NCI-H82 treated with DMSO at 0.1 percent for 48 hours (cell line): Measurements from ENCODE around the gene GLIS1.

ENCODE experiments used
- DNase-seq: peaks from one replicate; lab custom pipeline; 2025; ENCODE audit not compliant: unreplicated experiment; lab: John Stamatoyannopoulos, UW

Gene GLIS1

DNA sequence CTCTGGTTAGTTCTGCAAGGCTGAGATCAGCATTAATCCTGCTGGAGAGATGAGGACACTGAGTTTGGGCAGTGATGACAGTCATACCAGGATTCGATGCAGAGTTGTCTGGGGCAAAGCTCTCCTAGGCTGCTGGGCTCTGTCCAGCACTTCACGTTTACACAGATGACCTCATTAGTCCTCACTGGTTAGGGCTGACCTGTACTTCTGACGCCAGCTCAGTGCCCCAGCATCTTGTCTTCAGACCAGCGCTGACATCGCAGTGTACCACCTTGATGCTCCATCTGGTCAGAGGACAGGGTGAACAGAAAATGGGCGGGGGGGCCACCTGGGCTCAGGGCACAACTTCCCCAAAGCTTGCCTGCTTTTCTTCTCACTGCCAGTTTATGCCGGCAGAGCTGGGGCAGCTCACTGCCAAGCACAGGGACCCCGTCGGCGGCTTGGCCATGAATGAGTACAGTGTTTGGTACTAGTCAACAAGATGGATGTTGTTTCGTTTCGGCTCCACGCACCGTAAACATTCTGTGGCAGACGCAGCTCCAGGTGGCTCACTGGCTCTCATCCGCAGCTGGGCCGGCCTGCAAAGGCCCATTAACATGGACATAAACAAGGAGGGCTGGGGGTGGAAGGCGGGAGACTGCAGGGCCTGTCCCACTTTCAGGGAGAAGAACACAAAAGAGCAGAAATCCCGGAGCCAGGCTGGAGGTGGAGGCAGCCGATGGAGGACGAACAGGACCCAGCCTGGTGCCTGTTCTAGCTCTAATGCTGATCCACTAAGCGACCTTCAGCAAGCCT lies 118.7 kb downstream of the GLIS1 start:
- no peak for DNase-seq

- no peak for DNase-seq
These were observed 119.5 kb downstream of the GLIS1 start for GRCh38 chr1:53619367-53620060.

DNA sequence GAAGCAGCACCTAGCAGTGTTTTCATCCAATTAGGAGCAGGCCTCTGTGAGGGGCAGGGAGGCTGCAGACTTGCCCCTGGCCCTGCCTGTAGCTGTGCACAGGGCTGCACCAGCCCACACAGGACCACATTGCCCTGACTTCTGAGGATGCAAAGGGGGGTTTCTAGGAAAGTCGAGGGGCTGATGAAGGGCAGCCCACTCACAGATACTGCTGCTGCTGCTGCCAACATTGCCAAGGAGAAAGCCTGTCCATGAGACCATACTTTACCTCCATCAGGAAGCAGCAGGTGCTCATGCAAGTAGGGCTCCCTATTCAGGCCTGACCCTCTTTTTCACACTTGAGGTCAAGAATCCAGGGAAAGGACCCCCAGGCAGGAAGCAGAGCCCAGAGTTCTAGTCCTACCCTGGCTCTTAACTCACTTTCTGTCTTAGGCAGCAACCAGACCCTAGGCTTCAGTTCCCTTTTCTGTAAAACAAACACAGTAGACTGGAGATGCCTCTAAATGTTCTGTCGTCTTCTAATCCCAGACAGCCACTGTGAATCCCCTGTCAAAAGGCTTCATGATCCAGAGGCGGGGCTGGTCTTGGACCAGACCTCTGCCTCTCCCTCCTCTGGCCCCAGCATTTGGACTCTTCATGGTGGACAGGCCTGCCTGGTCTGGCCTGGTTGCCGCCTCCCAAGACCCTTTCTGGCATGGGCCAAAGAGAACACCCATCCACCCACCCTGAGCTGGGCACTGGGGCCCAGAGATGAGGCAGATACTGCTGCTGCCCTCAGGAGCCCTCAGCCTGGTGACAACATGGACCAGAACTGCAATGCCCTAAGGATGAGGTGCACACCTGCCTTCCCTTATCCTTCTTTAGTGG lies 120.2 kb downstream of the GLIS1 start:
- no peak for DNase-seq

DNA sequence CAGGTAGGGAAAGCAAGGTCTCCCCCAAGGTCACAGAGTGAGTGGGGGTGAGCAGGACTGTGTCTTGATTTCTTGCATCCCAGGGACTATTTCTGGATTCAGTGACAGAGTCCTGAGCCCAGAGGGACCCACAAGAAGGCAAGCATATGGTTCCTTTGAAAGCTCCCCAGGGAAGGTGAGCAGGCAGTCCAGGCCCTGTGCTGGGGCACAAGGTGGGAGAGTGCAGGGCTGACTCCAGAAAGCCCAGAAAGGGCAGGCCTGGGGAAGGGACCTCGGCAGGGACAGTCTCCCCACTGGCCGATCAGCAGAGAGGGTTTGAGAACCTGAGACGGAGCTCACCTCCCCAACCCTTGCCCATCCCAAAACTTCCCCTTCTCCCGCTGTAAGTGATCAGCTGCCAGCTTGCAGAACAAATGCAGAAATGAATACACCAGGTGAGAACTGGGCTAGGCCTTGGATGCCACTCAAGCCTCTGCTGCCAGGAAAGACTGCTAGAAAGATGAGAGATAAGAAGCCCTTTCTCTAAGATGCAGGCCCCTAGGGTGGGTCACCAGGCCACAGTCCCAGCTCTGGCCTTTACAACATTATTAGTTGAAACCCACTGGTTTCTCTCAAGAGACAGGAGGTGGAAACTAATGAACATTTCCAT lies 121.0 kb downstream of the GLIS1 start:
- DNase-seq, result no peak

GRCh38 chr1:53617382-53617781 lies 121.6 kb downstream of the GLIS1 start:
- no peak for DNase-seq

- no peak for DNase-seq
These were observed 122.0 kb downstream of the GLIS1 start for GRCh38 chr1:53616927-53617326.

DNA sequence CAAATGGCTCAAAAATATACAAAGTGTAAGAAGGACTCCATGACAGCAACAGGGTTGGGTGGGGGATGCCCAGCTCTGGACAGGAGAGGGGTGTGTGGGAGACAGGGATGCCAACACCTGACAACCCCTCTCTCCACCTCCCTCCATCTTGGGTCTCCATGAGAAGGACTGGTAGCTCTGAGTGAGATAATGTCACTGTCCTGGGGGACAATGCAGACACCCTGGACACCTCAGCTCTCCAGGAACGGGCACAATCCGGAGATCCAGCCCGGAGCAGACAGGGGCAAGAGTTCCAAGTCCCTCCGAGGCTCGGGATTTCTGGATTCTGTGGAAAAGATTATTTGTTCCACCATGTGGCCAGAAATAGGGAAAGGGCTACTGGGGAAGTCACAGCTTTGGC lies 122.5 kb downstream of the GLIS1 start:
- no peak for DNase-seq

DNA sequence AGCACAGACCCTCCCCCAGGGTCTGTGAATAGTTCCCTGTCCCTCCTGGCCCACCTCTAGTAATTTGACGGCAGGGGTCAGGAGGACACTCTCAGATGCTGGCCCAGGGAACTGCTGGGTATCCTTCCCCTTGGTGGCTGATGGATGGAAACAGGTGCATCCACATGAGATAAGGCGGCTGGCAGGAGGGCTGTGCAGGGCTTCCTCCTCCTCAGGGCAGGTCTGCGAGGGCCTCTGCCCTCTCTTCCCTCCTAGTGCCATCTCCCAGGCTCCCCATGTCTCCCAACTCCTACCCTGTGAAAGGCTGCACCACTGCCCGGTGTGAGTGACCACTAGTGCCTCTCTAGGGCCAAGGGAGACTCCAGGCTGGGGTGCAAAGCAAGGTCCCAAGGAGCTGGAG lies 123.9 kb downstream of the GLIS1 start:
- no peak for DNase-seq

DNA sequence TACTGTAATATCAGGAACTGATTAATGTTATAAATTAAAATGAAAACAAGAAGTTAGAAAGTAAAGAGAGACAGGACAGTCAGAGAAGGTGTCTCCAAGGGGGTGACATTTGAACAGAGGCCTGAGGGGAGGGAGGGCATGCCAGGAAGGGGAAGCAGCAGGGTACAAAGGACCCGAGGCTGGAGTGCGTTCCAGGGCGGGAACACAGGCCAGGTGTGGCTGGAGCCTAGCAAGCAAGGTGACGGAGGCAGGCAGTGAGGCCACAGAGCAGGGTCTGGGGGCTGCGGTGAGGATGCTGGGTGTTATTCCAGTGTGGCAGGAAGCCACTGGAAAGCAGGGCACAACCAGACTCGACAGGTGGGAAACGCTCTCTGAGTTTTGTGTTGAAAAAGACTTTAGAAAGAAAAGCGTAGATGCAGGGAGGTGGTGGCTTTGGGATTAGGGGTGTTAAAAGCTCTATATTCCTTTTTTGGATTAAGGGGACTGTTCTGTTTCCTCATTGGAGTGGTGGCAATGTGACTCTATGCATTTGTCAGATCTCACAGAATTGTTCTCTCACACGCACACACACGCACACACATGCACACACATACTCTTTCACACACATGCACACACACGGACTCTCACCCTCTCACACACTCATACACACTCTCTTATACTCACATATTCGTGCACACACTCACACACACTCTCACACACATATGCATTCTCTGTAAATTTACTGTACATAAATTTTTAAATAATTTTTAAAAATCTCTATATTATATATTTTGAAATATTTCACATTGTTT lies 124.5 kb downstream of the GLIS1 start:
- no peak for DNase-seq

GRCh38 chr1:53608676-53609075 lies 130.3 kb downstream of the GLIS1 start:
- DNase-seq, result no peak

GRCh38 chr1:53608071-53608470 lies 130.9 kb downstream of the GLIS1 start:
- DNase-seq, result no peak

GRCh38 chr1:53606651-53607051 lies 132.3 kb downstream of the GLIS1 start:
- DNase-seq, result no peak

GRCh38 chr1:53606197-53606596 lies 132.8 kb downstream of the GLIS1 start:
- no peak for DNase-seq

- DNase-seq, result no peak
These were observed 133.8 kb downstream of the GLIS1 start for GRCh38 chr1:53605181-53605580.

DNA sequence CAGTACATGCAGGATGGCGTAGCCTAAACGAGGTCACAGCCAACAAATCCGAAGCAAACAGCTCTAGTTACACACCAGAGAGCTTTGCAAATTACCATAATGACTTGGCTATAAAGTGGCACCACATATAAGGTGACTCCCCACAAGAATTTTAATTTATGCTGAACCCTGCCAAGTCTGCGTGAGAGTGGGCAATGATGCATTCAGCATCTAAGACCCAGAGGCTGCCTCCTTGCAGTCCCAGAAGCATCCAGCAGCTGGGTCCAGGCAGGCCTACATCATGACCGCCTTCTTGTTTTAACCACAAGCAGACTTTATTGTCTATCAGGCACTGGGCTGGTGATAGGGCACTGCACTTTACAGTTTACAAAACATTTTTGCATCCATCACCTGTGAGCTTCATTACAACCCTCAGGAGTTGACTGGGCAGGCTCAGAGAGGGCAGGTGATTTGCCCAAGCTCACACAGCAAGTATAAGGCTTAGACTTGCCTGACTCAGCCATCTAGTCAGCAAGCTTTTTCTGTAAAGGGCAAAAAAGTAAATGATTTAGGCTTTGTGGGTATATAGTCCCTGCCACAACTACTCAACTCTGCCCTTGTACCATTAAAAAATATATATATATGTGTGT lies 134.6 kb downstream of the GLIS1 start:
- DNase-seq, result no peak

GRCh38 chr1:53603431-53603830 lies 135.5 kb downstream of the GLIS1 start:
- DNase-seq, result no peak

- DNase-seq, result no peak
These were observed 136.8 kb downstream of the GLIS1 start for GRCh38 chr1:53601867-53602775.

DNA sequence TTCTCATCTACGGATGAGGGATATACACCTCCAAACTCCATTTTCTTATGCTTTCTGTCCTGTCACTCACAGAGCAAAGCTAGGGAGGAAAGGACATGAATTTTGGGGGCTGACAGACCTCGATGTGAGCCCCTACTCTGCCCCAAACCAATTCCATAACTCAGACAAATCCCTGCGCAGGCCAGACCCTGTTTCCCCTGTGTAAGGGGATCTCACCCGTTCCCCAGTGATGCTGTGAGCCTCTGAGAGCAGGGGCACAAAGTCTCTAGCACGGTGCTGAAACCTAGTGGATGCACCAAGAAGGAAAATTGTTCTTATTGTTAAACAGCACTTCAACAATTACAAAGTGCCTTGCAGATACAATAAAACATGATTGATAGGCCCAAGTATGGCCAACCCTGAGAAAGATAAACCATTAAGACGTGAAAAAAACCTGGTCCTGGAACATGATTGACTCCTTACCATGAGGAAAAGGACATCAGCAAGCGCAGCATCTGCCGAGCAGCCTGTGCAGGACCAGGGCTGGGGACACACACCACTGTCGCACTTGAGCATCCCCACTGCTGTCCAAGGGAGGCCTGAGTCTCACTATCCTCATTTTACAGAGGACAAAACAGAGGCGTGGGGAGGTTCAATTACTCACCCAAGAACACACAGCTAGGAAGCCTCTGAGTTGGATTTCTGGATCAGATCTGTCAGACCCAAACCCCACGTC lies 137.8 kb downstream of the GLIS1 start:
- DNase-seq, result no peak
